WERI-Rb-1 (cell line): ENCODE results near the gene PLEKHH2.

Source experiments
- DNase-seq: peaks from one replicate; pipeline ENCODE4 v3.0.0-alpha.2; 2020
- H3K27ac ChIP-seq: fragments of 250-450 bp; sonication (Bioruptor Pico); 2 replicates; pipeline ENCODE4 v1.5.1; 2020; ENCODE audit warnings: mild to moderate bottlenecking, moderate library complexity
- H3K27me3 ChIP-seq: fragments of 250-450 bp; sonication (Bioruptor Pico); 2 replicates; pipeline ENCODE4 v1.5.1; 2021; ENCODE audit warnings: mild to moderate bottlenecking, low read depth, moderate library complexity; ENCODE audit not compliant: insufficient read depth, severe bottlenecking
- H3K36me3 ChIP-seq: fragments of 250-450 bp; sonication (Bioruptor Pico); 2 replicates; pipeline ENCODE4 v1.5.1; 2020; ENCODE audit warnings: mild to moderate bottlenecking, moderate library complexity
- H3K4me3 ChIP-seq: 2 replicates; pipeline ENCODE4 v1.5.1; 2011; ENCODE audit warnings: low read depth, mild to moderate bottlenecking, control low read depth, low read length
- H3K9me3 ChIP-seq: fragments of 250-450 bp; sonication (Bioruptor Pico); 2 replicates; pipeline ENCODE4 v1.5.1; 2021; ENCODE audit warnings: mild to moderate bottlenecking, moderate library complexity; ENCODE audit not compliant: severe bottlenecking
- TF ChIP-seq, protein P1 (sequence below): IDR thresholded peaks from 2 replicates; pipeline ENCODE4 v1.5.1; 2011; ENCODE audit warnings: low read depth, mild to moderate bottlenecking, control low read depth, inconsistent platforms, low read length

PLEKHH2 gene

DNA sequence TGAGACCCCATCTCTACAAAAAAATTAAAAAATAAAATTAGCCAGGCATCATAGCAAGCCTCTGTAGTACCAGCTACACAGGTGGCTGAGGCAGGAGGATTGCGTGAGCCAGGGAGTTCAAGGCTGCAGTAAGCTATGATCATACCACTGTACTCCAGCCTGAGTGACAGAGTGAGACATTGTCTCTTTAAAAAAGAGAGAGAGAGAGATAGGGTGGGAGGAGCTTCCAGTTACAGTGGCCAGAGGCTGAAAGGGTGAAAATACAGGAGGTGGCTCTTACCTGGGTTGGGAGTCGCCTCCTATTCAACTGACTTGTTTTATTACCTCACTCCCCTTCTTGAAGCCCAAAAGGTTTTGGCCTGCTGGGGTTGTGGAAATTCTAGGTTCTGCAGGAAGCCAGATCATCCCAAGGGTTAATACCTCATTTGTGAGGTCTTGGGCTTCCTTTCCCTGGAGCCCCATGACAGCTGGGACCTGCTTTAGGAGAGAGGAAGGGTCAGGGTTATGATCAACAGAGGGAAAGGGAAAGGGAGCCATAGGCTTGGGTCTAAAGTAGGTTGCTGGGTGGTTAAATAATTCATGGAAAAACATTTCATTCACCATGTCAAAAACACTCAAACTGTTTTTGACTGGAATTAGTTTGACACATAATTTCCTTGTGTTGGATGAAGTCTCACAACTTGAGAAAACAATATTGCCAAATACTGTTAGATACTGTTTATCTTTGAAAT is 154.1 kb downstream of the PLEKHH2 start:
- H3K4me3 ChIP-seq: no peak overlapping the region
- no peak overlapping the region for H3K27ac ChIP-seq
- TF ChIP-seq, protein P1, sequence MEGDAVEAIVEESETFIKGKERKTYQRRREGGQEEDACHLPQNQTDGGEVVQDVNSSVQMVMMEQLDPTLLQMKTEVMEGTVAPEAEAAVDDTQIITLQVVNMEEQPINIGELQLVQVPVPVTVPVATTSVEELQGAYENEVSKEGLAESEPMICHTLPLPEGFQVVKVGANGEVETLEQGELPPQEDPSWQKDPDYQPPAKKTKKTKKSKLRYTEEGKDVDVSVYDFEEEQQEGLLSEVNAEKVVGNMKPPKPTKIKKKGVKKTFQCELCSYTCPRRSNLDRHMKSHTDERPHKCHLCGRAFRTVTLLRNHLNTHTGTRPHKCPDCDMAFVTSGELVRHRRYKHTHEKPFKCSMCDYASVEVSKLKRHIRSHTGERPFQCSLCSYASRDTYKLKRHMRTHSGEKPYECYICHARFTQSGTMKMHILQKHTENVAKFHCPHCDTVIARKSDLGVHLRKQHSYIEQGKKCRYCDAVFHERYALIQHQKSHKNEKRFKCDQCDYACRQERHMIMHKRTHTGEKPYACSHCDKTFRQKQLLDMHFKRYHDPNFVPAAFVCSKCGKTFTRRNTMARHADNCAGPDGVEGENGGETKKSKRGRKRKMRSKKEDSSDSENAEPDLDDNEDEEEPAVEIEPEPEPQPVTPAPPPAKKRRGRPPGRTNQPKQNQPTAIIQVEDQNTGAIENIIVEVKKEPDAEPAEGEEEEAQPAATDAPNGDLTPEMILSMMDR: no peak
- H3K27me3 ChIP-seq: no peaks in the 10 kb centered on the region
- no peaks in the 10 kb centered on the region for H3K36me3 ChIP-seq
- DNase-seq: no peak
- H3K9me3 ChIP-seq: no peaks in the 10 kb centered on the region

- TF ChIP-seq, protein P1: no peak
- Histone ChIP-seq H3K27me3 (no peaks in the 10 kb centered on the region), H3K9me3 (no peaks in the 10 kb centered on the region), H3K4me3 (no peak overlapping the region), H3K27ac (no peak overlapping the region), H3K36me3 (no peaks in the 10 kb centered on the region)
- DNase-seq: no peak
Measured at GRCh38 chr2:43792653-43793052, 155.6 kb downstream of the PLEKHH2 start.

- TF ChIP-seq, protein P1: no peak
- no peak overlapping the region for H3K27ac ChIP-seq
- H3K27me3 ChIP-seq: no peaks in the 10 kb centered on the region
- no peaks in the 10 kb centered on the region for H3K9me3 ChIP-seq
- no peak for DNase-seq
- no peaks in the 10 kb centered on the region for H3K36me3 ChIP-seq
- H3K4me3 ChIP-seq: no peak overlapping the region
Measured at GRCh38 chr2:43794956-43795355, 157.9 kb downstream of the PLEKHH2 start.

GRCh38 chr2:43796206-43796605 is 159.1 kb downstream of the PLEKHH2 start:
- DNase-seq: no peak
- H3K27me3 ChIP-seq: no peaks in the 10 kb centered on the region
- TF ChIP-seq, protein P1: no peak
- no peaks in the 10 kb centered on the region for H3K36me3 ChIP-seq
- H3K4me3 ChIP-seq: no peak overlapping the region
- no peaks in the 10 kb centered on the region for H3K9me3 ChIP-seq
- no peak overlapping the region for H3K27ac ChIP-seq

DNA sequence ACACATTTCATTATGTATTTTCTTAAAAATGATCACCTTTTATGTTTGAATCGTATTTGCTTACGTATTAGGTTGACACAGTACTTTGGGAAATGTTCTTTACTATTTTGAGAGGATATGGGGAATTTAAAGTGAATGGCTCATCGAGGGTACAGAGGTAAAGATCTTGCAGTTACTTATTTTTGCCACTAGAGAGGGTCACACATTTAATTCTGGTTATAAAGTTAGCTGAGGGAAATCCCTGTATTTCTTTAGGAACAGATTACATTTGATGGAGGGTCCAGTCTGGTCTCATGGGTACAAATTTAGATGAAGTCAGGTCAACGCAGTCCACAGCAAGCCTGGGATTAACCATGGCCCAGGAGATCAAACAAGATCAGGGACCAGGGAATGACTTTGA is 161.2 kb downstream of the PLEKHH2 start:
- Histone ChIP-seq H3K4me3 (no peak overlapping the region), H3K36me3 (no peaks in the 10 kb centered on the region), H3K27ac (no peak overlapping the region), H3K9me3 (no peaks in the 10 kb centered on the region), H3K27me3 (no peaks in the 10 kb centered on the region)
- TF ChIP-seq, protein P1: peak; percentile 23; the same call in 1 of the 2 replicates
- DNase-seq: no peak

- Histone ChIP-seq H3K27me3 (no peaks in the 10 kb centered on the region), H3K9me3 (no peaks in the 10 kb centered on the region), H3K4me3 (no peak overlapping the region), H3K36me3 (no peaks in the 10 kb centered on the region), H3K27ac (no peak overlapping the region)
- no peak for DNase-seq
- TF ChIP-seq, protein P1: no peak
Measured at GRCh38 chr2:43800894-43801293, 163.8 kb downstream of the PLEKHH2 start.
